Prostate gland (tissue), 2 donors: ENCODE data around the gene TPST2. TPM values are rescaled to one million over a fixed set of nuclear protein-coding genes. Genes with fewer than 3 reads are reported as not detected.

Experiments used
- DNase-seq: peaks from one replicate; pipeline ENCODE4 v3.0.0-alpha.2; 2019; ENCODE audit warnings: low spot score
- H3K27ac ChIP-seq, 2 donors: fragments of 200-600 bp; sonication (generic); 2 replicates each; pipeline ENCODE4 v1.5.1; 2017 to 2019
- H3K27me3 ChIP-seq: fragments of 200-600 bp; sonication (generic); replicated peaks from 2 replicates; pipeline ENCODE4 v1.5.1; 2019; ENCODE audit not compliant: insufficient read depth
- H3K36me3 ChIP-seq, 2 donors: fragments of 200-600 bp; sonication (generic); 1 replicate in 1 of 2; 2 replicates in 1 of 2; pipeline versions ENCODE4 v1.5.1 to v1.8.1; 2017 to 2019
- H3K4me1 ChIP-seq: fragments of 200-600 bp; sonication (generic); replicated peaks from 2 replicates; pipeline ENCODE4 v1.5.1; 2019
- H3K4me3 ChIP-seq, 2 donors: fragments of 200-600 bp; sonication (generic); 2 replicates each; pipeline ENCODE4 v1.5.1; 2017 to 2019
- H3K9me3 ChIP-seq: fragments of 200-600 bp; sonication (generic); 2 replicates; pipeline ENCODE4 v1.5.1; 2017
- CTCF ChIP-seq, 4 experiments: fragments of 200-600 bp in 2 of 4; fragments of 450-650 bp in 2 of 4; sonication (generic) in 2 of 4; IDR thresholded peaks; 1 replicate in 3 of 4; 2 replicates in 1 of 4; pipeline ENCODE4 v1.5.1; 2016 to 2019; ENCODE audit warnings: antibody characterized with exemption in 4 of 4, mild to moderate bottlenecking in 2 of 4, moderate library complexity in 2 of 4
- POLR2A ChIP-seq: fragments of 450-650 bp; IDR thresholded peaks from one replicate; pipeline ENCODE4 v1.6.1; 2016; ENCODE audit warnings: antibody characterized with exemption, mild to moderate bottlenecking
- POLR2AphosphoS5 ChIP-seq: sonication (generic); formaldehyde crosslinking; IDR thresholded peaks from one replicate; pipeline ENCODE4 v1.6.1; 2017; ENCODE audit warnings: antibody characterized with exemption
- WGBS: methylation state at CpG from one replicate; pipeline ENCODE4 v1.1.5; 2018; 5-methylcytosine and 5-hydroxymethylcytosine counted together
- intact Hi-C: fragments of 100-400 bp; cut with DNase I; formaldehyde crosslinking; loops from one replicate; pipeline ENCODE4 v1.14.2; 2022
- total RNA-seq, 2 donors: library from RNA; depleted of rRNA; stranded (reverse); fragments of >200 nt; gene quantifications; one replicate each; pipeline ENCODE4 v1.1.0, GENCODE V29; 2016

TPST2 gene
- total RNA-seq, 2 donors from 2014 or later: 49.4 to 200 TPM

GRCh38 chr22:26527574-26528465, 62.1 kb downstream of the TPST2 start:
- WGBS: 83% methylated on average over 15 of the region's 15 CpGs

GRCh38 chr22:26527167-26527566, 62.8 kb downstream of the TPST2 start:
- Histone ChIP-seq H3K4me1 (no peaks in the 10 kb centered on the region), H3K27me3 (no peaks in the 10 kb centered on the region), H3K27ac (no peak overlapping the region), H3K36me3 (no peaks in the 10 kb centered on the region), H3K9me3 (no peaks in the 10 kb centered on the region), H3K4me3 (no peak overlapping the region)
- WGBS: 88% methylated on average over 3 of the region's 3 CpGs
- TF ChIP-seq POLR2AphosphoS5 (no peak), POLR2A (no peak), CTCF (IDR thresholded peaks at IDR 0.05) (no peak)
- DNase-seq: no peak
- intact Hi-C loops: no loop called here

More at GRCh38 chr22:26527574-26528465, 62.1 kb downstream of the TPST2 start:
- no peaks in the 10 kb centered on the region for H3K4me1 ChIP-seq
- H3K36me3 ChIP-seq: no peaks in the 10 kb centered on the region
- no peak overlapping the region for H3K4me3 ChIP-seq
- intact Hi-C loops: no loop called here
- DNase-seq: no peak
- no peaks in the 10 kb centered on the region for H3K27me3 ChIP-seq
- no peaks in the 10 kb centered on the region for H3K9me3 ChIP-seq
- TF ChIP-seq POLR2A (no peak), CTCF (IDR thresholded peaks at IDR 0.05) (no peak), POLR2AphosphoS5 (no peak)
- H3K27ac ChIP-seq: no peak overlapping the region

- WGBS: 87% methylated on average over 7 of the region's 7 CpGs
- intact Hi-C loops: no loop called here
Measured at GRCh38 chr22:26525946-26526564, 63.9 kb downstream of the TPST2 start.

GRCh38 chr22:26524870-26525269, 65.1 kb downstream of the TPST2 start:
- no peaks in the 10 kb centered on the region for H3K27me3 ChIP-seq
- intact Hi-C loops: no loop called here
- no peak overlapping the region for H3K4me3 ChIP-seq
- H3K27ac ChIP-seq: no peak overlapping the region
- no peak for DNase-seq
- TF ChIP-seq POLR2AphosphoS5 (no peak), CTCF (IDR thresholded peaks at IDR 0.05) (no peak), POLR2A (no peak)
- no peaks in the 10 kb centered on the region for H3K9me3 ChIP-seq
- no peaks in the 10 kb centered on the region for H3K4me1 ChIP-seq
- 94% methylated on average over 4 of the region's 4 CpGs for WGBS
- H3K36me3 ChIP-seq: no peaks in the 10 kb centered on the region

More at GRCh38 chr22:26525946-26526564, 63.9 kb downstream of the TPST2 start:
- Histone ChIP-seq H3K27ac (no peak overlapping the region), H3K9me3 (no peaks in the 10 kb centered on the region), H3K4me3 (no peak overlapping the region), H3K27me3 (no peaks in the 10 kb centered on the region), H3K36me3 (no peaks in the 10 kb centered on the region), H3K4me1 (no peaks in the 10 kb centered on the region)
- no peak for DNase-seq
- TF ChIP-seq POLR2A: no peak
- no peak for TF ChIP-seq CTCF (IDR thresholded peaks at IDR 0.05)
- no peak for TF ChIP-seq POLR2AphosphoS5
